HepG2 (cell line): ENCODE data around the gene MTO1. TPM values are rescaled to one million over a fixed set of nuclear protein-coding genes. Genes with fewer than 3 reads are reported as not detected.

Experiments used
- CENPBD1 ChIP-seq: sonication (generic); formaldehyde crosslinking; IDR thresholded peaks from 2 replicates; pipeline ENCODE4 v1.8.0; 2022; ENCODE audit warnings: missing genetic modification reagents, low read depth, mild to moderate bottlenecking, borderline replicate concordance
- MXI1 ChIP-seq: IDR thresholded peaks from 3 replicates; pipeline ENCODE4 v1.6.1; 2012; ENCODE audit warnings: low read depth, low read length, inconsistent platforms, borderline replicate concordance
- POLR2AphosphoS2 ChIP-seq: IDR thresholded peaks from 2 replicates; pipeline ENCODE4 v1.6.1; 2011; ENCODE audit warnings: low read depth, low read length, improper control_type of control experiment
- REST ChIP-seq, 2 experiments: IDR thresholded peaks; 2 replicates each; pipeline ENCODE4 v1.6.1; 2011 to 2012; ENCODE audit warnings: low read length in 2 of 2, borderline replicate concordance in 1 of 2, low read depth in 1 of 2, mild to moderate bottlenecking in 1 of 2, moderate library complexity in 1 of 2
- SNAPC4 ChIP-seq: sonication (generic); formaldehyde crosslinking; IDR thresholded peaks from 2 replicates; pipeline ENCODE4 v1.4.0; 2020; ENCODE audit warnings: mild to moderate bottlenecking, missing genetic modification reagents
- TRIM22 ChIP-seq: fragments of 450-650 bp; IDR thresholded peaks from 2 replicates; pipeline ENCODE4 v1.6.1; 2017
- ZBTB10 ChIP-seq: sonication (generic); formaldehyde crosslinking; IDR thresholded peaks from 2 replicates; pipeline ENCODE4 v1.4.0; 2020; ENCODE audit warnings: missing genetic modification reagents, borderline replicate concordance
- ZFP37 ChIP-seq: sonication (generic); formaldehyde crosslinking; IDR thresholded peaks from 2 replicates; pipeline ENCODE4 v1.4.0; 2020; ENCODE audit warnings: missing genetic modification reagents, borderline replicate concordance
- ZNF275 ChIP-seq: sonication (generic); formaldehyde crosslinking; IDR thresholded peaks from 2 replicates; pipeline ENCODE4 v1.8.0; 2022; ENCODE audit warnings: missing genetic modification reagents, mild to moderate bottlenecking, inconsistent platforms, borderline replicate concordance
- ZNF674 ChIP-seq: sonication (generic); formaldehyde crosslinking; IDR thresholded peaks from 2 replicates; pipeline ENCODE4 v1.5.0; 2020; ENCODE audit warnings: low read depth, mild to moderate bottlenecking, missing genetic modification reagents
- polyA plus RNA-seq, 8 experiments: library from polyadenylated mRNA; depleted of rRNA in 3 of 8; stranded (reverse) in 7 of 8; unstranded in 1 of 8; fragments of >200 nt; fragmentation: Illumina TruSeq in 4 of 8; extraction: Trizol in 4 of 8; gene quantifications; 2 replicates each; pipeline versions ENCODE4 v1.2.1 to v1.2.3, GENCODE V29; 2011 to 2016; ENCODE audit warnings: low read depth in 4 of 8, missing spikeins in 1 of 8, mixed read lengths in 1 of 8; ENCODE audit not compliant: insufficient read depth in 1 of 8
- total RNA-seq, 5 experiments: library from RNA; depleted of rRNA; stranded (reverse); fragments of >200 nt; fragmentation: Illumina TruSeq; extraction: Trizol; gene quantifications; 2 replicates each; pipeline ENCODE4 v1.2.3, GENCODE V29; 2016; ENCODE audit warnings: low read depth in 1 of 5

The MTO1 gene
- total and polyA plus RNA-seq, 2 of the 13 experiments (the other 11 are each of a cell fraction or from before 2014, with no cell fraction given) = 21.1 to 45.3 TPM

- no peak for TF ChIP-seq ZBTB10
- no peak for TF ChIP-seq POLR2AphosphoS2
- no peak for TF ChIP-seq ZNF275
- TF ChIP-seq REST (IDR thresholded peaks at IDR 0.05; ENCODE audit: borderline replicate concordance in 1 of 2, low read depth in 1 of 2, low read length in 2 of 2) = no peak
- TF ChIP-seq CENPBD1 (CRISPR knock-in tag) = no peak
- no peak for TF ChIP-seq TRIM22
- TF ChIP-seq MXI1 = no peak; the same call in 2 of the 3 replicates
- no peak for TF ChIP-seq SNAPC4 (CRISPR knock-in tag)
- no peak for TF ChIP-seq ZFP37 (CRISPR knock-in tag)
- no peak for TF ChIP-seq ZNF674 (CRISPR knock-in tag)
These were observed at the start of gene MTO1 (continued) for GRCh38 chr6:73461537-73462350.
